Neural crest cell (in vitro differentiated cells): ENCODE measurements around the gene SDCCAG8. TPM values are rescaled to one million over a fixed set of nuclear protein-coding genes. Genes with fewer than 3 reads are reported as not detected.

Experiments used
- DNase-seq: peaks from one replicate; pipeline ENCODE4 v3.0.0; 2021; ENCODE audit warnings: low read depth, mixed read lengths, low spot score
- H3K27ac Mint-ChIP-seq: one replicate; pipeline ENCODE4 v1.8.0; 2021; ENCODE audit warnings: mild to moderate bottlenecking, mixed read lengths; ENCODE audit not compliant: unreplicated experiment
- H3K27me3 Mint-ChIP-seq: 2 replicates; pipeline ENCODE4 v1.8.0; 2021; ENCODE audit warnings: low read depth, mild to moderate bottlenecking, mixed read lengths
- H3K36me3 Mint-ChIP-seq: 2 replicates; pipeline ENCODE4 v1.8.0; 2021; ENCODE audit warnings: low read depth, mild to moderate bottlenecking, mixed read lengths
- H3K4me1 Mint-ChIP-seq: 2 replicates; pipeline ENCODE4 v1.8.0; 2021; ENCODE audit warnings: mixed read lengths
- H3K4me3 Mint-ChIP-seq: one replicate; pipeline ENCODE4 v1.8.0; 2021; ENCODE audit warnings: mild to moderate bottlenecking, mixed read lengths
- H3K9me3 Mint-ChIP-seq: 2 replicates; pipeline ENCODE4 v1.8.0; 2021; ENCODE audit warnings: mixed read lengths
- total RNA-seq: library from RNA; stranded (reverse); gene quantifications from 2 replicates; pipeline ENCODE4 v1.2.1, GENCODE V29; 2021
- TF ChIP-seq, protein P1 (sequence below): fragments of 200-600 bp; sonication (generic); conservative IDR thresholded peaks from 2 replicates; pipeline ENCODE4 v1.5.0; 2021; ENCODE audit warnings: antibody characterized with exemption, mild to moderate bottlenecking

The SDCCAG8 gene
- total RNA-seq, 1 donor from 2014 or later: 19.9 TPM

DNA sequence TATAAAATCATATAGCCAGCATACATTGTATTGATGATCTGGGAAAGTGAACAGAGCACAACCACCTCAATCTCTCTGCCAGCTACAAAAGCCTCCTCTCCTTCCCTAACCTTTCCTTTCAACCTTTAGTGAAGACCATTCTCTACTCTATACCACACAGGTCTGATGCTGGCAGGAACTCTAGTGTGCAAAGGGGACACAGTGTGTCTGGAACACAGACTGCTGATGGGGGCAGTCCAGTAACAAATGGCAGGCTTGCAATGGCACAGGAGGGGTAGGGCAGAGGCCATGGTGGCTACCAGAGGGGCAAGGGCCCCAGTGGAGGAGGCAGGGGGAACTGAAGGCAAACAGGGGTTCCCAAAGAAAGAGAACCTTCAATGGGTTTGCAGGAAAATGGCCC is 37.8 kb upstream of the SDCCAG8 start:
- peaks cover 44% of the 10 kb centered on the region for H3K36me3 Mint-ChIP-seq

DNA sequence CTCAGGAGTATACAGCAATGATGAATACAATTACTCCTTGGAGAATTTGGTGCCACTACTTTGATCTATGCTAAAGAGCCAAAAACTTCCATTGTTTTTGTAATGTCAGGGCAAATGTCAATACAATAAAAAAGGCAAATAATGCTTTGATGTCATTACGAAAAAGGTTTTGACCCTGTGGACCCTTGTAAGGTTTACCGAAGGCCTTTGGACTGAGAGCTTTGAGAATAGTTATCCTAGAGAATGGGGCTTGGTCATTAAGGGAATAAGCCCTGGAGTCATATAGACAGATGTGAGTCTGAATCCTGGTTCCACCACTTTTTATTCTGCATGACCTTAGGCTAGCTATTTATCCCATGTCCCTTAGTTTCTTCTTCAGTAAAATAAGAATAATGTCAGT is 28.2 kb upstream of the SDCCAG8 start:
- H3K36me3 Mint-ChIP-seq: peaks cover 60% of the 10 kb centered on the region

More for the DNA sequence above, 37.8 kb upstream of the SDCCAG8 start:
- H3K4me1 Mint-ChIP-seq: no peaks in the 10 kb centered on the region
- TF ChIP-seq, protein P1, sequence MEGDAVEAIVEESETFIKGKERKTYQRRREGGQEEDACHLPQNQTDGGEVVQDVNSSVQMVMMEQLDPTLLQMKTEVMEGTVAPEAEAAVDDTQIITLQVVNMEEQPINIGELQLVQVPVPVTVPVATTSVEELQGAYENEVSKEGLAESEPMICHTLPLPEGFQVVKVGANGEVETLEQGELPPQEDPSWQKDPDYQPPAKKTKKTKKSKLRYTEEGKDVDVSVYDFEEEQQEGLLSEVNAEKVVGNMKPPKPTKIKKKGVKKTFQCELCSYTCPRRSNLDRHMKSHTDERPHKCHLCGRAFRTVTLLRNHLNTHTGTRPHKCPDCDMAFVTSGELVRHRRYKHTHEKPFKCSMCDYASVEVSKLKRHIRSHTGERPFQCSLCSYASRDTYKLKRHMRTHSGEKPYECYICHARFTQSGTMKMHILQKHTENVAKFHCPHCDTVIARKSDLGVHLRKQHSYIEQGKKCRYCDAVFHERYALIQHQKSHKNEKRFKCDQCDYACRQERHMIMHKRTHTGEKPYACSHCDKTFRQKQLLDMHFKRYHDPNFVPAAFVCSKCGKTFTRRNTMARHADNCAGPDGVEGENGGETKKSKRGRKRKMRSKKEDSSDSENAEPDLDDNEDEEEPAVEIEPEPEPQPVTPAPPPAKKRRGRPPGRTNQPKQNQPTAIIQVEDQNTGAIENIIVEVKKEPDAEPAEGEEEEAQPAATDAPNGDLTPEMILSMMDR: no peak
- H3K9me3 Mint-ChIP-seq: no peaks in the 10 kb centered on the region
- no peak for DNase-seq
- H3K27ac Mint-ChIP-seq: no peak overlapping the region
- no peak overlapping the region for H3K4me3 Mint-ChIP-seq
- no peaks in the 10 kb centered on the region for H3K27me3 Mint-ChIP-seq

DNA sequence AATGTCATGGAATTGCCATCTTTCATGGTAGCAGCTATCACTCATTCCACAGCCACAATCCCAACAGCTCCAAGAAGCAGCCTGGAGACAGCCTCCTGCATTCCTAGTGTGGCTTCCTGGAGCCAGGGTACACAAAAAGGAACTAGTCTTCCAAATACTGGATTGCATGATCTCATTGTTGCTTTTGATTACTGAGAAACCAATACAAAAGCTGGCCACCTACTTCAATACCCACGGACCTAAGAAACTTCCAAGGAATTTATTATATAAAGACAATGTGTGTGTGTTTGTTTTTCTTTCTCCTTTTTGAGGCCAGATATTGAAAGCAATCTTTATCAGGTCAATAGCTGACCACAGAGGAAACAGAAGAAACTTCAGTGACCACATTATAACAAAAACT is 26.3 kb upstream of the SDCCAG8 start:
- TF ChIP-seq, protein P1: no peak
- Mint-ChIP-seq H3K9me3 (peaks cover 28% of the 10 kb centered on the region), H3K27ac (no peak overlapping the region), H3K4me3 (no peak overlapping the region), H3K27me3 (no peaks in the 10 kb centered on the region), H3K36me3 (peaks cover 55% of the 10 kb centered on the region), H3K4me1 (peaks cover 11% of the 10 kb centered on the region)
- DNase-seq: no peak

More for the DNA sequence above, 28.2 kb upstream of the SDCCAG8 start:
- TF ChIP-seq, protein P1: no peak
- Mint-ChIP-seq H3K27ac (no peak overlapping the region), H3K9me3 (peaks cover 25% of the 10 kb centered on the region), H3K4me1 (peaks cover 11% of the 10 kb centered on the region), H3K27me3 (no peaks in the 10 kb centered on the region), H3K4me3 (no peak overlapping the region)
- no peak for DNase-seq

DNA sequence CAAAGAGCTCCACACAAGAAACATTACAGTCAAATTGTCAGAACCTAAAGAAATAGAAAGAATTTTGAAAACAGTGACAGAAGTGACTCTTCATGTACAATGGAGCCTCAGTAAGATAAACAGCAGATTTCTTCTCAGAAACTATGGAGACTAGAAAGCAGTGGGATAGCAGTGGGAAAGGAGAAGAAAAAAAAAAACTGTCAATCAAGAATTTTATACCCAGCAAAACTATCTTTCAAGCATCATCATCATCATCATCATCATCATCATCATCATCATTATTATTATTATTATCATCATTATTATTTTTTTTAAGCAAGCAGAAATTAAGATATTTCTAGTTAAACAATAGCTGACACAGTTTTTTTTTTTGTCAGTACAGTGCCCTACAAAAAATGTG is 24.9 kb upstream of the SDCCAG8 start:
- Mint-ChIP-seq H3K27ac (no peak overlapping the region), H3K27me3 (no peaks in the 10 kb centered on the region), H3K4me3 (peak overlapping the region; percentile 5), H3K4me1 (peaks cover 11% of the 10 kb centered on the region), H3K36me3 (peaks cover 60% of the 10 kb centered on the region), H3K9me3 (peaks cover 32% of the 10 kb centered on the region)
- no peak for DNase-seq
- TF ChIP-seq, protein P1: no peak

DNA sequence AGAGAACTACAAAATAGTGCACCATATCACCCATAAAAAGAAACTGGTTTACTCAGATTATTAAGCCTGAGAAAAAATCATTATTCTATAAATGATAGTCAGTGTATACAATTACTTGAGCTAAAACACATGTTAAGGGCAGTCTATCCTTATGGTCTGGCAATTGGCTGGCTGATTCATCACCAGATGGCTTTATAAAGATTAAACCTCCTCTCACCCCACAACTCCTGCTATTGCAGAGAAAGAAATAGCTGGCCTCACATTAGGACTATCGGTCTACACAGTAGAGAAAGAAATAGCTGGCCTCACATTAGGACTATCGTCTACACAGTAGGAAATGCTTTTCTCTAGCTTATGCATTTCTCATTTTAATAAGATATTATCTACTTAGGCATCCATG is 21.9 kb upstream of the SDCCAG8 start:
- DNase-seq: no peak
- Mint-ChIP-seq H3K36me3 (peaks cover 63% of the 10 kb centered on the region), H3K4me1 (no peaks in the 10 kb centered on the region), H3K9me3 (peaks cover 21% of the 10 kb centered on the region), H3K27me3 (no peaks in the 10 kb centered on the region), H3K27ac (no peak overlapping the region), H3K4me3 (no peak overlapping the region)
- TF ChIP-seq, protein P1: no peak
